Cardiac muscle cell (in vitro differentiated cells and primary cell): Measurements from ENCODE around the gene ITFG1. TPM values are rescaled to one million over a fixed set of nuclear protein-coding genes. Genes with fewer than 3 reads are reported as not detected.

ENCODE experiments used
- DNase-seq, 2 donors: peaks; one replicate each; pipeline versions ENCODE4 v3.0.0 to v3.0.0-alpha.2; 2010 to 2017; ENCODE audit warnings: low read depth in 1 of 2, low spot score in 1 of 2
- H3K27ac ChIP-seq: fragments of 200-600 bp; sonication (generic); 2 replicates; pipeline ENCODE4 v1.5.1; 2016
- H3K27me3 ChIP-seq: fragments of 200-600 bp; sonication (generic); 2 replicates; pipeline ENCODE4 v1.6.0; 2016; ENCODE audit warnings: control low read depth
- H3K36me3 ChIP-seq: fragments of 200-600 bp; sonication (generic); 2 replicates; pipeline ENCODE4 v1.5.1; 2016; ENCODE audit warnings: control low read depth
- H3K4me1 ChIP-seq: fragments of 200-600 bp; sonication (generic); 2 replicates; pipeline ENCODE4 v1.8.1; 2017; ENCODE audit warnings: low read depth, mild to moderate bottlenecking, mixed run types
- H3K4me3 ChIP-seq: fragments of 200-600 bp; sonication (generic); 2 replicates; pipeline ENCODE4 v1.5.1; 2016; ENCODE audit warnings: mild to moderate bottlenecking
- H3K9me3 ChIP-seq: fragments of 200-600 bp; sonication (generic); 2 replicates; pipeline ENCODE4 v1.5.1; 2017; ENCODE audit warnings: low read depth, mild to moderate bottlenecking, control low read depth
- polyA plus RNA-seq: library from polyadenylated mRNA; unstranded; fragments of >200 nt; fragmentation: Nextera tagmentation; extraction: Ambion mirVana; gene quantifications from 2 replicates; pipeline ENCODE4 v1.2.1, GENCODE V29; 2016
- total RNA-seq: library from RNA; depleted of rRNA; stranded (reverse); fragments of >200 nt; gene quantifications from 2 replicates; pipeline ENCODE4 v1.2.3, GENCODE V29; 2016
- TF ChIP-seq, protein P1 (sequence below): IDR thresholded peaks from 2 replicates; pipeline ENCODE4 v1.5.1; 2012; ENCODE audit warnings: low read depth, mild to moderate bottlenecking, low read length

ITFG1 gene
- total and polyA plus RNA-seq, 2 experiments from 2014 or later: 44.5 to 118 TPM

DNA sequence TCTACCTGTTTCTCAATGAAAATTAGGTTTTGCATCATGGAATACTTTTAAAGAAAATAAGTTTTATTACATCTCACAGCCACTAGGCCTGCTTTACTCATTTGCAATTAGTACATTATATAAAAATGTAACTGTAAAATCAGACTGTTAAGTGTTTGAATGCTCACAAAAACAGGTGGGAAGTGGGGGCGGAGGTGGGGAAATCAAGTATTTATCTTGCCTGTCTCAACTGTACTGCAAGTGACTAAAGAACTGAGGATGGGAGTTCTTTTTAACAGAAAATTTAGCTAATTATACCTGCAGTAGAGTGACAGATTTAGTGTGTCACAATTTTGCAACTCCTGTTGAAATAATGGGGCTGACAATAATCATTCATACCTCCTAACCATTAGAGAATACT, 34.1 kb downstream of the ITFG1 start:
- peaks cover 20% of the 10 kb centered on the region for H3K36me3 ChIP-seq
- no peak overlapping the region for H3K27ac ChIP-seq
- TF ChIP-seq, protein P1, sequence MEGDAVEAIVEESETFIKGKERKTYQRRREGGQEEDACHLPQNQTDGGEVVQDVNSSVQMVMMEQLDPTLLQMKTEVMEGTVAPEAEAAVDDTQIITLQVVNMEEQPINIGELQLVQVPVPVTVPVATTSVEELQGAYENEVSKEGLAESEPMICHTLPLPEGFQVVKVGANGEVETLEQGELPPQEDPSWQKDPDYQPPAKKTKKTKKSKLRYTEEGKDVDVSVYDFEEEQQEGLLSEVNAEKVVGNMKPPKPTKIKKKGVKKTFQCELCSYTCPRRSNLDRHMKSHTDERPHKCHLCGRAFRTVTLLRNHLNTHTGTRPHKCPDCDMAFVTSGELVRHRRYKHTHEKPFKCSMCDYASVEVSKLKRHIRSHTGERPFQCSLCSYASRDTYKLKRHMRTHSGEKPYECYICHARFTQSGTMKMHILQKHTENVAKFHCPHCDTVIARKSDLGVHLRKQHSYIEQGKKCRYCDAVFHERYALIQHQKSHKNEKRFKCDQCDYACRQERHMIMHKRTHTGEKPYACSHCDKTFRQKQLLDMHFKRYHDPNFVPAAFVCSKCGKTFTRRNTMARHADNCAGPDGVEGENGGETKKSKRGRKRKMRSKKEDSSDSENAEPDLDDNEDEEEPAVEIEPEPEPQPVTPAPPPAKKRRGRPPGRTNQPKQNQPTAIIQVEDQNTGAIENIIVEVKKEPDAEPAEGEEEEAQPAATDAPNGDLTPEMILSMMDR: no peak
- no peaks in the 10 kb centered on the region for H3K27me3 ChIP-seq
- H3K4me1 ChIP-seq: no peaks in the 10 kb centered on the region
- no peak overlapping the region for H3K4me3 ChIP-seq
- DNase-seq: no peak
- H3K9me3 ChIP-seq: no peaks in the 10 kb centered on the region

DNA sequence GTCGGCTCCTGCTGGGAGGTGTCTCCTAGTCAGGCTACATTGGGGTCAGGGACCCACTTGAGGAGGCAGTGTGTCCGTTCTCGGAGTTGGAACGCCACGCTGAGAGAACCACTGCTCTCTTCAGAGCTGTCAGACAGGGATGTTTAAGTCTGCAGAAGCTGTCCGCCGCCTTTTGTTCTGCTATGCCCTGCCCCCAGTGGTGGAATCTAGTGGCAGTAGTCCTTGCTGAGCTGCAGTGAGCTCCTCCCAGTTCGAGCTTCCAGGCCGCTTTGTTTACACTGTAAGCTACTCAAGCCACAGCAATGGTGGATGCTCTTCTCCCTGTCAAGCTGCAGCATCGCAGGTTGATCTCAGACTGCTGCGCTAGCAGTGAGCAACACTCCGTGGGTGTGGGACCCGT, 36.0 kb downstream of the ITFG1 start:
- H3K4me1 ChIP-seq: no peaks in the 10 kb centered on the region
- no peak overlapping the region for H3K4me3 ChIP-seq
- H3K27ac ChIP-seq: no peak overlapping the region
- no peaks in the 10 kb centered on the region for H3K9me3 ChIP-seq
- TF ChIP-seq, protein P1: no peak
- H3K27me3 ChIP-seq: no peaks in the 10 kb centered on the region
- H3K36me3 ChIP-seq: peaks cover 20% of the 10 kb centered on the region
- no peak for DNase-seq

DNA sequence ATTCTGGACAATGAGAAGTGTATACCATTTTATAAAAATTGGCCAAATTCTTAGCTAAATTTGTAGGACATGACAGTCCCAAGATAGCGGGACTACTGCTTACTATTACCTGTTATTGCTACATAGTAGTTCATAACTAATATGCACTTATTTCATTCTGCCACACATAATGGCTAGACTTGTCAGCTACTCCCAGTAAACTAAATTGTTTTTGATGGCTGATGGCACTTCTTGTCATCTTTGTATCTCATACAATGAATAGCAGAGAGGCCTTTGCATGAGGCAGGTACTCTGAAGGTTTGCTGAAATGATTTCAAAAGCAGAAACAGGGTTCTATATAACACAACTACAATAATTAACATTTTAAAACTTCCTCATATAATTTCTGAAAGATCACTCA, 44.0 kb downstream of the ITFG1 start:
- TF ChIP-seq, protein P1: no peak
- no peak for DNase-seq
- no peaks in the 10 kb centered on the region for H3K27me3 ChIP-seq
- H3K27ac ChIP-seq: no peak overlapping the region
- no peaks in the 10 kb centered on the region for H3K36me3 ChIP-seq
- no peaks in the 10 kb centered on the region for H3K9me3 ChIP-seq
- H3K4me1 ChIP-seq: peaks cover 5% of the 10 kb centered on the region
- no peak overlapping the region for H3K4me3 ChIP-seq

DNA sequence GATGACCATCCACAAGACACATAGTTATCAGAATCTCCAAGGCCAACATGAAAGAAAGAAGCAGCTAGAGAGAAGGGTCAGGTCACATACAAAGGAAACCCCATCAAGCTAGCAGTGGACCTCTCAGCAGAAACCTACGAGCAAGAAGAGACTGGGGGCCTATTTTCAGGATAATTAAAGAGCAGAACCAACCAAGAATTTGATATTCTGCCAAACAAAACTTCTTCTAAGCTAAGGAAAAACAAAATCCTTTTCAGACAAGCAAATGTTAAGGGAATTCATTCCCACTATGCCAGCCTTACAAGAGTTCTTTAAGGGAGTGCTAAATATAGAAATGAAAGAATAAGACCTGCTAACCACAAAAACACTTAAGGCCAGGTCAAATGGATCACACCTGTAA, 47.8 kb downstream of the ITFG1 start:
- Histone ChIP-seq H3K36me3 (no peaks in the 10 kb centered on the region), H3K27me3 (no peaks in the 10 kb centered on the region), H3K27ac (peak overlapping the region; percentile 17), H3K9me3 (no peaks in the 10 kb centered on the region), H3K4me1 (peaks cover 5% of the 10 kb centered on the region), H3K4me3 (no peak overlapping the region)
- TF ChIP-seq, protein P1: no peak
- no peak for DNase-seq

DNA sequence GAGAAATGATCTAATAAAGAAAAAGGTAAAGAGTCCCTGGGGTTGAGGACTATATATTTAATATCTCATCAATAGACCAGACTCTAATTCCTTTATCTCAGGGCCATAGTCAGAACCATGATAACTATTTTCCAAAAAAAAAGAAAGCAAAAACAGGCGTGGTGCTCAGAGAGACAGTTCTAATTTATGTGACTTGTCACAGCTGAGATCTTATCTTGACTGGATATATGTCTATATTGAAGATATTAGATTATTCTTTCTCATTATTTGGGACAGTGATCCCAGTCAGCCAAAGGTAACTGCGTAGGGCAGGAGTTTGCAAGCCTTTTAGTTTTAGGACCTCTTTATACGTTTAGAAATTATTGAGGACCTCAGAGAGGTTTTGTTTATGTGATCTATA, 52.4 kb downstream of the ITFG1 start:
- Histone ChIP-seq H3K9me3 (no peaks in the 10 kb centered on the region), H3K27ac (no peak overlapping the region), H3K4me1 (peaks cover 4% of the 10 kb centered on the region), H3K36me3 (no peaks in the 10 kb centered on the region), H3K27me3 (no peaks in the 10 kb centered on the region), H3K4me3 (no peak overlapping the region)
- DNase-seq: no peak
- TF ChIP-seq, protein P1: no peak
